HG02973 (cell line): ENCODE data around the gene GATA6.

ENCODE experiments used
- ATAC-seq: cut with Tn5 transposase; IDR thresholded peaks from one replicate; pipeline ENCODE4 v1.9.1; 2021; ENCODE audit warnings: moderate library complexity; ENCODE audit not compliant: unreplicated experiment

GATA6 gene

GRCh38 chr18:22166069-22166950 lies 3.1 kb upstream of the GATA6 start:
- ATAC-seq, result no peak

- ATAC-seq, result no peak
Measured at GRCh38 chr18:22167091-22167470, 2.3 kb upstream of the GATA6 start.

GRCh38 chr18:22167471-22168241 lies 1.7 kb upstream of the GATA6 start:
- no peak for ATAC-seq

DNA sequence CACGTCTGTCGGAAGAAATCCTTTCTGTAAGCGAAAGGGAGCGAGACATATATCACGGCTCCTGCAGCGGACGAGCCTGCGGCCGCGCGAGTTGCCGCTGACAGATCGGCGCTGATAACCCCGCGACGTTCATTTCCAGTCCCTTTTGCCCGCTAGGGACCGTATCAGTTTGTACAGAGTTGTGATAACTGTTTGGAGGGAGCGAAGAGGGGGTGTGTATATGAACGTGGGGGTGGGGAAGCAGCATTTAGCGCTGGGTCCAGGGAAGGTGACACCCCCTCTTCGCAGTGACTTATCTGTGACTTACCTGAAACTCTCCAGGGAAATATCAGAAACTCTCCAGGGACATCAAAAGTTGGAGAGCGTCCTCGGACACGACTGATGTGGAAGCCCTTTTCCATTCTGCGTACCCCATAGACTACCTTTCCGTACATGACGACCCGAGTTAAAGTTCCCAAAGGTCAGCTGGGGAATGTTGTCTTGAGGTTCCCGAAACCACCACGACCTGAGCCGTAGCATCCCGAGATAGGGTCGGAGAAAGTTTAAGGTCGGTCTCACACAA lies 948 bp upstream of the GATA6 start:
- no peak for ATAC-seq

DNA sequence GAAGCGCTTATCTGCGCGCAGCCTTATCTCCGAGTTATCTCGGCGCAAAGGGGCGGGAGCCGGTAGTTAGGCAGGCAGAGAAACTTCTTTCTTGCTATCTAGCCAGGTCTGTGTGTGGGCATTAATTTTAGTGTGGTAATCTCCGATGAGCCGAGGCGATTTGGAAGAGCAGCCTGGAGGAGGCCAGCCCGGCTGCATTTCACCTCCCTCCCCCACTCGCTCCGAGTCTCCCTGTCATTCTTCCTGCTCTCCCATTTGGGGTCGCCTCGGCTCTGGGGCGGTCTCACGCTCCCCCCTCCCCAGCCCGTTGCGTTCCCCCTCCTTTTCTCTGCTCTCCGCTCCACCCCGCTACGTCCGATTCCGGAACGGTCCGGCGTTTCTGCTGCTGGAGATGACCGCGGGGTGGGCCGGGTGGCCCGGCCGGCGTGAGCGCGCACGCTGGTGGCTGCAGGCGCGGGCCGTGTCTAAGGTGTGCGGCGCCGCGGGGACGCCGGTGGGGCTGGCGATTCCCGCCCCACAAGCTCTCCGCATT lies 566 bp downstream of the GATA6 start:
- ATAC-seq, result no peak

GRCh38 chr18:22170421-22171257 lies 1.2 kb downstream of the GATA6 start:
- no peak for ATAC-seq

- ATAC-seq, result no peak
Measured at GRCh38 chr18:22171258-22172119, 2.1 kb downstream of the GATA6 start.

GRCh38 chr18:22172120-22172582 lies 2.8 kb downstream of the GATA6 start:
- ATAC-seq, result no peak

GRCh38 chr18:22172594-22173049 lies 3.2 kb downstream of the GATA6 start:
- no peak for ATAC-seq

- no peak for ATAC-seq
Measured at GRCh38 chr18:22173221-22173927, 4.0 kb downstream of the GATA6 start.

DNA sequence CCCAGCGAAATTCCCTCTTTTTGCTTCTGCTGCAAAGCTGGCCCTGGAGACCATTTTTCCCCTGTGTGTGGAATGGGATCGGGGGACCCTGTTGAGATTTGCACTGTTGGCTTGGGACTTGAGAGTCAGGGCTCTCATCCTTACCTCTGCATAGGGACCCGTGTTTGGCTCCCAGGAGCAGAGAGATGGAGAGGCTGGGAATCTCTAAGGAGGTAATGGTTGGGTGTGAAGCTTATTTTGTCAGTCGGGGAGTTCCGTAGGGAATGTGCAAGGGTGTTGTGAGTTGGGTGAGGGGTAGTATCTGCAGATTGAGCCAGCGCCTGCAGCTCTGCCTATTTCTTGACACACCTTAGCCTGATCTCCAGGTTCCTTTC lies 4.5 kb downstream of the GATA6 start:
- no peak for ATAC-seq

DNA sequence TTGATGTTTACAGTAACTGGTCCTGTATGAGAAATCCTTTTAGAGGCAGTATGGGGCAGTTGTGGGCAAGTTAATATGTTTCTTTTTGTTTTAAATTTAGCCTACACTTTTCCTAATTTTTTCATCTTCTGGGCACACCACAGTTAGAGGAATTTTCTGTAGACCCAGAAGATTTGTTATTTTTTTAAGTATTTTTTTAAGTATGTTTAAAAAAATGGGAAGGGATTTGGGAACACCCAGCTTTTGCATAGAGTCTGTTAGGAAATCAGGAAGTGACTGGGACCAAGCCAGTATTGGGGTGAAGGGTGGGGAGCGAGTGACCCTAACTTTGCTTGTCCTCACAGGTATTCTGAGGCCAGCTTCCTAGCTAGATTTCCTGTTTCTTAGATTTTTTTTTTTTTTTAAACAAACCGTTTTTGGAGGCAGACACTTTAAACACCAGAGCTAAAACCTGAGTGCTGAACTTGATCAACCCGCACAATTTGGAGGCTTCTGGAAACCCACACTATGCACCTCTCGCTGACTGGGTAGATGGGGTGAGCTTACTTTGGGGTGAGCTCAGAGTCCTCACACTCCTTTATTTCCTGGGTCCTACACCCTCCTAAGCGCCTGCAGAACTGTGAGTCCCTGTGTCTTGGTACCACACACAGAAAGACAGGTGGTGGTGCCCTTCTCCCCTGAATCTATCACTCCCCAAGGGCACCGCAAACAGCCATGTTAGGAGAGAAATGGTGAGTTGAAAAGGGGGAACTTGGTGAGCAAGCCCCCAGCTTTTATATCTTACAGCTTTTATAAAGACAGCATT lies 5.2 kb downstream of the GATA6 start:
- no peak for ATAC-seq

GRCh38 chr18:22175346-22175745 lies 6.0 kb downstream of the GATA6 start:
- no peak for ATAC-seq

DNA sequence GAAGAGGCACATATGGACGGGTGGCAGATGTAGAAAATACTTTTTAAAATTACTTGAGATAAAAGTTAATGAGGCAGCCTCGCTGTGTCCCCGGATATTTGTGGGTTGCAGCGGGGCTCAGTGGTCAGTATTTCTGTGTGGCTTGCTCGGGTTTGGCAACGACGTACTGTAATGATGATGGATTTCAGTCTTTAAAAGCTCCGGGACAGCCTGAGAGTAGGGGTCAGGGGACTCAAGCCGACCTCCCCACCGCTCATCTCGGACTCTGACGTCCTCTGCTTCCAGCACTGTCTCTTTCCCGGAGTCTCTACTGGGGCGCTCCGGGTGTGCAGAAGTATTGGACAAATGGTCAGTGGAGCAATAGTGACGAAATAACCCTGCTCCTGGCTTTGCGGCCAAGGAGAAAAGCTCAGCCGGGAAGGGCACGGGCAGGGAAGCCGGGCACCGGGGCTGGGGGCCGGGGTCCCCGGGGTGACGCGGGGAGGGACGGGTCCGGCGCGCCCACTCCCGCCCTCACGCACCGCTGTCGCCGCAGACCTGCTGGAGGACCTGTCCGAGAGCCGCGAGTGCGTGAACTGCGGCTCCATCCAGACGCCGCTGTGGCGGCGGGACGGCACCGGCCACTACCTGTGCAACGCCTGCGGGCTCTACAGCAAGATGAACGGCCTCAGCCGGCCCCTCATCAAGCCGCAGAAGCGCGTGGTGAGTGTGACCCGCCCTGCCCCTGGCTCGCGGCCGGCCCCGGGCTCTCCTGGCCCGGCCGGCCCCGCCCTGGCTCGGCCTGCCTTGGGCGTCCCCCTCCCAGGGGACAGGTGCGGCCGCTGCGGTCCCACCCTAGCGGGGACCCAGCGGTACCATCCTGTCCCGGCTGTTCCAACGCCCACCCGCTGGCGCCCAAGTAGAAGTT lies 7.3 kb downstream of the GATA6 start:
- no peak for ATAC-seq

DNA sequence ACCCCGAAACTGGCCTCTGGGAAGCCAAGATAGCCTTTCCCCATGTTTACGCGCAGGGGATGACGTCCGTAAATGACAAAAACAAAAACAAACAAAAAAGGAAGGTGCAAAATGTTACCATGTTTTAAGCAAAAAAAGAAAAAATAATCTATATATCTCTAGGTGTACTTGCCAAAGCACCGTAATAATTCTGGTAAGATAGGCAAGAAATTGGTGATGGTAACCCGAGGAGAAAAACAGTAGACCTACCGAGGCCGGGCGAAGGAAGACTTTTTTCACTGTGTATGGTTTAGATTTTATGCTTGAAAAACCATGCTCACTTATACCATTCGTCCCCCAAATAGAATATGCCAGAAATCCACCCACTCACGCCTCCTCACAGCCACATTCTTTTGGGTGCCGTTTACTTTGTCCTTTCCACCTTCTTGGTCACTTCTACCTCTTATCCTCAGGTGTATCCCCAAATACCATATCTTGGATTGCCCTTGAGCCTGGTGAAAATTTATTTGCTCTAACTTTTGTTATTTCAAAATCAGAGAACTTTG lies 8.0 kb downstream of the GATA6 start:
- ATAC-seq, result no peak

DNA sequence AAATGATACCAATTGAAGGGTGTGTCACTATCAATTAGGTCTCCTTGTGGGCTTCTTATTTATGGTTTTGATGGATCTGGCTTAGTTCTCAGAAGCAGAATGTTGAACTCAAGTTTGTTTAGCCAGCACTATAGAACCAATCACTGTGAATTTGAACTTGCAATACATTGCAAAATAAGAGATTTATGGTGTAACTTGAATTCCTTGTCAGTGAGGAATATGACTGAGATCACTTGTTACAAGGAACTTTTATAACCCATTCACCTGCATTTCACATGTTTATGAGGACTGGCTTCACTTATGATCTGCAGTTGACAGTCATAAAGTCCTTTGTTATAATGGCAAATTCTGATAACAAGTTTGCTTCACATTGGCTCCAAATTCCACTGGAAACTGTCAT lies 9.8 kb downstream of the GATA6 start:
- ATAC-seq, result no peak

- ATAC-seq, result no peak
Measured at GRCh38 chr18:22179631-22180030, 10.2 kb downstream of the GATA6 start.
